Measurements from ENCODE around the gene CST4. TPM values are rescaled to one million over a fixed set of nuclear protein-coding genes. Genes with fewer than 3 reads are reported as not detected.

CST4 gene
- total RNA-seq, 1 donor from 2014 or later, result not detected

GRCh38 chr20:23640671-23641667, 47.9 kb downstream of the CST4 start:
- Mint-ChIP-seq H3K27me3 (ENCODE audit: unreplicated experiment) (no peaks in the 10 kb centered on the region), H3K9me3 (ENCODE audit: unreplicated experiment) (no peaks in the 10 kb centered on the region), H3K4me3 (ENCODE audit: unreplicated experiment) (no peak overlapping the region), H3K4me1 (ENCODE audit: unreplicated experiment) (peaks cover 55% of the 10 kb centered on the region), H3K27ac (ENCODE audit: unreplicated experiment) (no peak overlapping the region), H3K36me3 (ENCODE audit: unreplicated experiment) (no peaks in the 10 kb centered on the region)
- no peak for TF ChIP-seq CTCF (IDR thresholded peaks at IDR 0.05)
- no peak for DNase-seq (ENCODE audit: extremely low spot score, unreplicated experiment)

DNA sequence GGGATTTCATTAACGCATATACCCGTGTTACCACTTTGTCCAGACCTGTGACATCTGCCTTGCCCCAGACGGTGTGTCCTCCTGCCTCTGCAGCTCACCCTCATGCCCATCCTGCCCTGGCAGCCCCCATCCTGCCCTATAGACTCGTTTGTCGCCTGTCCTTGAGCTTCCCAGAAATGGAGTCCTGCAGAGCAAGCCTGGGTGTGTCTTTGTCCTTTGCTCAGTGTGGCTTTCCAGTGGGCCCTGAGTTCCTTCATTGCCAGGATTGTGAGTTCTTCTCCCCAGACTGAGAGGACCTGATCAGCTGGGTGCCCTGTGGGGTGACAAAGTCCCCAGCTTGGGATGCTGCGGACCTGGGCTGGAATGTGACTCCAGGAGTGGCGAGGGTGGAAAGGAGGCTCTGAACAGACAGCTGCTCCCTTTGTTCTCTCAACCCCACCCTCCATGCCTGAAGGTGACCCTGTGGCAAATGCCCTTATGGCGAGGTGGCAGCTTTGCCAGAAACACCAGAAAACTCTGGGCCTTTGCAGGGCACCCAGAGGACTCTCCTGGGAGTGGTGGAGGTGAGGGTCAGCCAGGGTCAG, 48.7 kb downstream of the CST4 start:
- Mint-ChIP-seq H3K27ac (ENCODE audit: unreplicated experiment) (no peak overlapping the region), H3K9me3 (ENCODE audit: unreplicated experiment) (no peaks in the 10 kb centered on the region), H3K27me3 (ENCODE audit: unreplicated experiment) (no peaks in the 10 kb centered on the region), H3K36me3 (ENCODE audit: unreplicated experiment) (peaks cover 2% of the 10 kb centered on the region), H3K4me3 (ENCODE audit: unreplicated experiment) (no peak overlapping the region), H3K4me1 (ENCODE audit: unreplicated experiment) (peaks cover 56% of the 10 kb centered on the region)
- DNase-seq (ENCODE audit: extremely low spot score, unreplicated experiment), result peak; percentile 75
- TF ChIP-seq CTCF (IDR thresholded peaks at IDR 0.05), result no peak

- H3K9me3 Mint-ChIP-seq (ENCODE audit: unreplicated experiment), result no peaks in the 10 kb centered on the region
- peaks cover 7% of the 10 kb centered on the region for H3K36me3 Mint-ChIP-seq (ENCODE audit: unreplicated experiment)
- H3K27me3 Mint-ChIP-seq (ENCODE audit: unreplicated experiment), result no peaks in the 10 kb centered on the region
- TF ChIP-seq CTCF (IDR thresholded peaks at IDR 0.05), result no peak
- no peak overlapping the region for H3K4me3 Mint-ChIP-seq (ENCODE audit: unreplicated experiment)
- peak; percentile 79 for DNase-seq (ENCODE audit: extremely low spot score, unreplicated experiment)
- no peak overlapping the region for H3K27ac Mint-ChIP-seq (ENCODE audit: unreplicated experiment)
- H3K4me1 Mint-ChIP-seq (ENCODE audit: unreplicated experiment), result peaks cover 61% of the 10 kb centered on the region
Measured at GRCh38 chr20:23639490-23639958, 49.3 kb downstream of the CST4 start.

DNA sequence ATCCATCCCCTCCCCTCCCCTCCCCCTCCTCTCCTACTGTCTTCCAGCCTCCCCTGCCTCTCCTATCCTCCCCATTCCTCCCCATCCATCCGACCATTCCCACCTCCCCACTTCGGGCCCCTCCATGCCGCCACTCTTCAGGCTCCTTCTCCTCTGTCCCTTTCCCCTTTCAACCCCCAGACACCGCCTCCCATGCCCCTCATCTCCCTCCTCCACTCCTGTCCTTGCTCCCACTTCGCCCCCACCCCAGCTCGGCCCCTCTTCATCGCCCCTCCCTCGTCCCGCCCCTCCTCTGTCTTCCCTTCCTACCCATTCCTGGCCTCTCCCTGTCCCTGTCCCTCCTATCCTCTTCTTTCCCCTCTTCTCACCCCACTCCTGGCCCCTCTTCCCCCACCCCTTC, 50.5 kb downstream of the CST4 start:
- Mint-ChIP-seq H3K4me3 (ENCODE audit: unreplicated experiment) (no peak overlapping the region), H3K27ac (ENCODE audit: unreplicated experiment) (no peak overlapping the region), H3K27me3 (ENCODE audit: unreplicated experiment) (no peaks in the 10 kb centered on the region), H3K4me1 (ENCODE audit: unreplicated experiment) (peaks cover 56% of the 10 kb centered on the region), H3K36me3 (ENCODE audit: unreplicated experiment) (peaks cover 10% of the 10 kb centered on the region), H3K9me3 (ENCODE audit: unreplicated experiment) (no peaks in the 10 kb centered on the region)
- no peak for TF ChIP-seq CTCF (IDR thresholded peaks at IDR 0.05)
- peak; percentile 67 for DNase-seq (ENCODE audit: extremely low spot score, unreplicated experiment)
